GM12875 (cell line): ENCODE data around the gene NOS1AP.

ENCODE experiments used
- H3K4me3 ChIP-seq: one replicate; pipeline ENCODE4 v1.5.1; 2011; ENCODE audit warnings: low read depth, low read length, control low read depth
- CTCF ChIP-seq: IDR thresholded peaks from 2 replicates; pipeline ENCODE4 v1.5.1; 2011; ENCODE audit warnings: low read depth, mild to moderate bottlenecking, control low read depth, inconsistent platforms, low read length, moderate library complexity, borderline replicate concordance; ENCODE audit not compliant: insufficient read depth

NOS1AP gene

GRCh38 chr1:162117039-162117774 is 47.7 kb downstream of the NOS1AP start:
- no peak for TF ChIP-seq CTCF
- no peak overlapping the region for H3K4me3 ChIP-seq

- no peak for TF ChIP-seq CTCF
- H3K4me3 ChIP-seq = no peak overlapping the region
Measured at GRCh38 chr1:162118063-162118462, 48.6 kb downstream of the NOS1AP start.

GRCh38 chr1:162128693-162129356 is 59.3 kb downstream of the NOS1AP start:
- no peak for TF ChIP-seq CTCF
- H3K4me3 ChIP-seq = no peak overlapping the region

- no peak for TF ChIP-seq CTCF
- H3K4me3 ChIP-seq = no peak overlapping the region
Measured at GRCh38 chr1:162130308-162130707, 60.8 kb downstream of the NOS1AP start.

GRCh38 chr1:162131400-162132321 is 62.2 kb downstream of the NOS1AP start:
- TF ChIP-seq CTCF = no peak
- H3K4me3 ChIP-seq = no peak overlapping the region

GRCh38 chr1:162133566-162133965 is 64.1 kb downstream of the NOS1AP start:
- H3K4me3 ChIP-seq = no peak overlapping the region
- no peak for TF ChIP-seq CTCF
